H1 (cell line): ENCODE measurements around the gene CEMIP2.

ENCODE experiments used
- ATF2 ChIP-seq: IDR thresholded peaks from 2 replicates; pipeline ENCODE4 v1.6.1; 2012; ENCODE audit warnings: low read length, inconsistent platforms
- ATF3 ChIP-seq: IDR thresholded peaks from 2 replicates; pipeline ENCODE4 v1.6.1; 2011; ENCODE audit warnings: low read depth, mild to moderate bottlenecking, low read length; ENCODE audit not compliant: insufficient read depth
- CTCF ChIP-seq, 3 experiments: IDR thresholded peaks; 1 replicate in 2 of 3; 2 replicates in 1 of 3; pipeline versions ENCODE4 v1.5.1 to v1.6.1; 2011; ENCODE audit warnings: low read length in 3 of 3, mild to moderate bottlenecking in 3 of 3, inconsistent platforms in 2 of 3, low read depth in 1 of 3, moderate library complexity in 1 of 3; ENCODE audit not compliant: insufficient read depth in 1 of 3; ENCODE audit errors: control extremely low read depth in 1 of 3
- MAX ChIP-seq: IDR thresholded peaks from 2 replicates; pipeline ENCODE4 v1.6.1; 2012; ENCODE audit warnings: inconsistent platforms
- POLR2A ChIP-seq, 2 experiments: IDR thresholded peaks; 1 replicate in 1 of 2; 2 replicates in 1 of 2; pipeline ENCODE4 v1.6.1; 2011; ENCODE audit warnings: low read depth in 2 of 2, low read length in 2 of 2, mild to moderate bottlenecking in 2 of 2; ENCODE audit errors: control extremely low read depth in 1 of 2
- POLR2AphosphoS5 ChIP-seq: IDR thresholded peaks from 2 replicates; pipeline ENCODE4 v1.6.1; 2011; ENCODE audit warnings: low read depth, low read length
- TAF1 ChIP-seq: IDR thresholded peaks from 2 replicates; pipeline ENCODE4 v1.6.1; 2011; ENCODE audit warnings: mild to moderate bottlenecking, low read depth, low read length

- no peak for TF ChIP-seq POLR2A (IDR thresholded peaks at IDR 0.05; ENCODE audit: control extremely low read depth in 1 of 2, low read depth in 2 of 2, low read length in 2 of 2)
- no peak for TF ChIP-seq MAX
- TF ChIP-seq ATF2: no peak
- TF ChIP-seq CTCF (IDR thresholded peaks at IDR 0.05; ENCODE audit: control extremely low read depth in 1 of 3, insufficient read depth in 1 of 3, low read depth in 1 of 3, low read length in 3 of 3): no peak
- no peak for TF ChIP-seq TAF1
- TF ChIP-seq POLR2AphosphoS5: no peak
- no peak for TF ChIP-seq ATF3
These were observed 119.9 kb downstream of the CEMIP2 start for GRCh38 chr9:71648453-71648852.
